Activated CD8-positive, alpha-beta memory T cell treated with anti-CD3 and anti-CD28 coated beads, Interleukin-2, amount 50 U/mL, for 1 hour (primary cell): Measurements from ENCODE around the gene OVOL2.

Experiments used
- DNase-seq: peaks from one replicate; pipeline ENCODE4 v3.0.0-alpha.2; 2020; ENCODE audit errors: extremely low read depth

Gene OVOL2

GRCh38 chr20:18012901-18013300 is 44.8 kb downstream of the OVOL2 start:
- DNase-seq = no peak

GRCh38 chr20:18011951-18012645 is 45.6 kb downstream of the OVOL2 start:
- no peak for DNase-seq

- no peak for DNase-seq
Observed at GRCh38 chr20:18011482-18011881, 46.2 kb downstream of the OVOL2 start.

- DNase-seq = no peak
Observed at GRCh38 chr20:18009116-18009515, 48.6 kb downstream of the OVOL2 start.

GRCh38 chr20:18007534-18008292 is 50.0 kb downstream of the OVOL2 start:
- DNase-seq = no peak

- DNase-seq = no peak
Observed at GRCh38 chr20:18006684-18007083, 51.0 kb downstream of the OVOL2 start.

- DNase-seq = no peak
Observed at GRCh38 chr20:18005990-18006364, 51.7 kb downstream of the OVOL2 start.

- no peak for DNase-seq
Observed at GRCh38 chr20:18005170-18005989, 52.3 kb downstream of the OVOL2 start.

- DNase-seq = no peak
Observed at GRCh38 chr20:18004384-18005031, 53.2 kb downstream of the OVOL2 start.

- no peak for DNase-seq
Observed at GRCh38 chr20:18003897-18004296, 53.8 kb downstream of the OVOL2 start.

GRCh38 chr20:18001131-18001921 is 56.4 kb downstream of the OVOL2 start:
- DNase-seq = no peak

GRCh38 chr20:17999566-17999965 is 58.1 kb downstream of the OVOL2 start:
- no peak for DNase-seq

- no peak for DNase-seq
Observed at GRCh38 chr20:17998446-17998845, 59.3 kb downstream of the OVOL2 start.

GRCh38 chr20:17995967-17996819 is 61.5 kb downstream of the OVOL2 start:
- no peak for DNase-seq

GRCh38 chr20:17993546-17993945 is 64.2 kb downstream of the OVOL2 start:
- no peak for DNase-seq

GRCh38 chr20:17992847-17993513 is 64.7 kb downstream of the OVOL2 start:
- DNase-seq = no peak

- DNase-seq = no peak
Observed at GRCh38 chr20:17992224-17992637, 65.5 kb downstream of the OVOL2 start.

- DNase-seq = no peak
Observed at GRCh38 chr20:17990278-17990972, 67.3 kb downstream of the OVOL2 start.

- no peak for DNase-seq
Observed at GRCh38 chr20:17987988-17988387, 69.7 kb downstream of the OVOL2 start.
